Measurements from ENCODE around the gene COL6A3. TPM values are rescaled to one million over a fixed set of nuclear protein-coding genes. Genes with fewer than 3 reads are reported as not detected.

Gene COL6A3
- total and polyA plus RNA-seq, 2 of the 13 experiments (the other 11 are each of a cell fraction or from before 2014, with no cell fraction given), result 0.03 TPM; not detected in 1

DNA sequence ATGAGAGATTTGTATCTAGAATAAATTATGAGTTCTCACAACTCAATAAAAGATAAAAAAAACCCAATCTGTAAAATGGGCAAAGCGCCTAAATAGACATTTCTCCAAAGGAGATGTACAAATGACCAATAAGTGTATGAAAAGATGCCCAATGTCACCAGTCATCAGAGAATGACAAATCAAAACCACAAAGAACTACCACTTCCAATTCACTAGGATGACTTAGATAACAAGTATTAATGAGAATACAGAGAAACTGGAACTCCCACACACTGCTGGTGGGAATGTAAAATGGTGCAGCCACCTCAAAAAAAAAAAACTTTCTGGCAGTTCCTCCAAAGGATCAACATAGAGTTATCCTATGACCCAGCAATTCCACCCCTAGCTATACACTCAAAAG, 17.4 kb upstream of the COL6A3 start:
- Histone ChIP-seq H3K36me3 (replicated peaks in 1 of 2; ENCODE audit: control insufficient read depth in 1 of 2, insufficient read depth in 2 of 2, low read length in 2 of 2) (no peaks in the 10 kb centered on the region), H3K27ac (ENCODE audit: extremely low read length, insufficient read depth, low read length) (no peak overlapping the region), H4K20me1 (ENCODE audit: insufficient read depth, low read length) (no peaks in the 10 kb centered on the region), H3K9ac (ENCODE audit: insufficient read depth, low read depth, low read length) (no peak overlapping the region), H3K4me3 (replicated peaks in 1 of 3; ENCODE audit: insufficient read depth in 1 of 3, low read depth in 2 of 3, low read length in 3 of 3) (no peak overlapping the region), H3K4me2 (ENCODE audit: low read depth, low read length) (no peak overlapping the region), H2AFZ (ENCODE audit: low read length) (no peak overlapping the region), H3K79me2 (ENCODE audit: insufficient read depth, low read length) (no peaks in the 10 kb centered on the region), H3K9me3 (ENCODE audit: low read length) (no peaks in the 10 kb centered on the region), H3K4me1 (ENCODE audit: insufficient read depth, low read length) (no peaks in the 10 kb centered on the region), H3K27me3 (ENCODE audit: control insufficient read depth in 1 of 2, insufficient read depth in 2 of 2, low read length in 2 of 2) (peaks cover 4 to 43% of the 10 kb centered on the region in 2 experiments)
- no peak for ATAC-seq
- intact Hi-C loops (cut with micrococcal nuclease; ENCODE audit: unreplicated experiment), result no loop called here
- WGBS (ENCODE audit: low lambda C conversion rate), result 18% methylated on average over 1 of the region's 1 CpG
- in situ Hi-C loops (cut with HindIII; ENCODE audit: extremely low pct_ligation_motif_present, low pct_unique_long_range_greater_than_20kb), result no loop called here
- DNase-seq (ENCODE audit: low spot score), result no peak
- TF ChIP-seq ZC3H4 (CRISPR knock-in tag; IDR thresholded peaks at IDR 0.05; ENCODE audit: borderline replicate concordance), result no peak
- POLR2A ChIA-PET, result no interaction called here
- FAIRE-seq, result no peak
- CTCF ChIA-PET (ENCODE audit: low intra/inter-chr PET ratio, low total read pairs), result no interaction called here
- BruUV-seq (replicated peaks), result no TSS peak

DNA sequence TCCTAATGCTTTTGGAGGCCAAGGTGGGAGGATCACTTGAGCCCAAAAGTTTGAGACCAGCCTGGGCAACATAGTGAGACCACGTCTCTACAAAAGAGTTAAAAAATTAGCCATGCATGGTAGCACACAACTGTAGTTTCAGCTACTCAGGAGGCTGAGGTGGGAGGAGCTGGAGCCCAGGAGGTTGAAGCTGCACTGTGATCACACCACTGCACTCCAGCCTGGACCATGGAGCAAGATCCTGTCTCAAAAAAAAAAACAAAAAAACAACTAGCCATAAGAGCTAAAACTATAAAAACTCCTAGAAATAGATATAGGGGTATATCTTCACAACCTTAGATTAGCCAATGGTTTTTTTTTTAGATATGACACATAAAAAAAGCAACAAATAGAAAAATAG, 16.9 kb upstream of the COL6A3 start:
- 6% methylated on average over 1 of the region's 1 CpG for whole genome bisulfite sequencing (ENCODE audit: low lambda C conversion rate)
- Histone ChIP-seq H4K20me1 (ENCODE audit: insufficient read depth, low read length) (no peaks in the 10 kb centered on the region), H2AFZ (ENCODE audit: low read length) (no peak overlapping the region), H3K36me3 (replicated peaks in 1 of 2; ENCODE audit: control insufficient read depth in 1 of 2, insufficient read depth in 2 of 2, low read length in 2 of 2) (no peaks in the 10 kb centered on the region), H3K27ac (ENCODE audit: extremely low read length, insufficient read depth, low read length) (no peak overlapping the region), H3K4me1 (ENCODE audit: insufficient read depth, low read length) (no peaks in the 10 kb centered on the region), H3K79me2 (ENCODE audit: insufficient read depth, low read length) (no peaks in the 10 kb centered on the region), H3K9ac (ENCODE audit: insufficient read depth, low read depth, low read length) (no peak overlapping the region), H3K4me2 (ENCODE audit: low read depth, low read length) (no peak overlapping the region), H3K9me3 (ENCODE audit: low read length) (no peaks in the 10 kb centered on the region), H3K27me3 (ENCODE audit: control insufficient read depth in 1 of 2, insufficient read depth in 2 of 2, low read length in 2 of 2) (peaks cover 4 to 41% of the 10 kb centered on the region in 2 experiments), H3K4me3 (replicated peaks in 1 of 3; ENCODE audit: insufficient read depth in 1 of 3, low read depth in 2 of 3, low read length in 3 of 3) (no peak overlapping the region)
- CTCF ChIA-PET (ENCODE audit: low intra/inter-chr PET ratio, low total read pairs), result no interaction called here
- in situ Hi-C loops (cut with HindIII; ENCODE audit: extremely low pct_ligation_motif_present, low pct_unique_long_range_greater_than_20kb), result no loop called here
- DNase-seq (ENCODE audit: low spot score) (no peak), FAIRE-seq (no peak), ATAC-seq (no peak)
- no peak for TF ChIP-seq MED1 (CRISPR knock-in tag; IDR thresholded peaks at IDR 0.05)
- no peak for TF ChIP-seq POLR2A (IDR thresholded peaks at IDR 0.05; ENCODE audit: insufficient read depth in 1 of 2, low read depth in 2 of 2, low read length in 2 of 2)
- TF ChIP-seq, protein P1, sequence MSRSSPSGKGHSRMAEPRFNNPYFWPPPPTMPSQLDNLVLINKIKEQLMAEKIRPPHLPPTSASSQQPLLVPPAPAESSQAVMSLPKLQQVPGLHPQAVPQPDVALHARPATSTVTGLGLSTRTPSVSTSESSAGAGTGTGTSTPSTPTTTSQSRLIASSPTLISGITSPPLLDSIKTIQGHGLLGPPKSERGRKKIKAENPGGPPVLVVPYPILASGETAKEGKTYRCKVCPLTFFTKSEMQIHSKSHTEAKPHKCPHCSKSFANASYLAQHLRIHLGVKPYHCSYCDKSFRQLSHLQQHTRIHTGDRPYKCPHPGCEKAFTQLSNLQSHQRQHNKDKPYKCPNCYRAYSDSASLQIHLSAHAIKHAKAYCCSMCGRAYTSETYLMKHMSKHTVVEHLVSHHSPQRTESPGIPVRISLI (CRISPR knock-in tag; IDR thresholded peaks at IDR 0.05; ENCODE audit: borderline replicate concordance), result no peak
- no peak for TF ChIP-seq MBD4 (IDR thresholded peaks at IDR 0.05; ENCODE audit: borderline replicate concordance, low read length)
- no peak for TF ChIP-seq ELF3 (CRISPR knock-in tag; IDR thresholded peaks at IDR 0.05)
- no peak for TF ChIP-seq JDP2 (CRISPR knock-in tag; IDR thresholded peaks at IDR 0.05; ENCODE audit: borderline replicate concordance)
- no peak for TF ChIP-seq EED (CRISPR knock-in tag; IDR thresholded peaks at IDR 0.05)
- TF ChIP-seq POLR2G (IDR thresholded peaks at IDR 0.05; ENCODE audit: low read depth, low read length), result no peak
- TF ChIP-seq KLF13 (CRISPR knock-in tag; IDR thresholded peaks at IDR 0.05), result no peak
- intact Hi-C loops (cut with micrococcal nuclease; ENCODE audit: unreplicated experiment), result no loop called here
- BruUV-seq (replicated peaks), result no TSS peak
- POLR2A ChIA-PET, result no interaction called here

Measured in HepG2 (cell line).